ENCODE results near the gene GRB2.
"Not testable (repeated sequence)": the region's sequence is repeated elsewhere in the genome, so short reads cannot be mapped to it uniquely, and the experiment has no call there.

DNA sequence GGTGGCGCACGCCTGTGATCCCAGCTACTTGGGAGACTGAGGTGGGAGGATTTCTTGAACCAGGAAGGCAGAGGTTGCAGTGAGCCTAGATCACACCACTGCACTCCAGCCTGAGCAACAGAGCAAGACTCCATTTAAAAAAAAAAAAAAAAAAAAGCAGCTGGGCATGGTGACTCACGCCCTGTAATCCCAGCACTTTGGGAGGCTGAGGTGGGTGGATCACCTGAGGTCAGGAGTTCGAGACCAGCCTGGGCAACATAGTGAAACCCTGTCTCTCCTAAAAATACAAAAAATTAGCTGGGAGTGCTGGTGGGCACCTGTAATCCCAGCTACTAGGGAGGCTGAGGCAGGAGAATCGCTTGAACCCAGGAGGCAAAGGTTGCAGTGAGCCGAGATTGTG lies 40.4 kb upstream of the GRB2 start:
- TF ChIP-seq POLR2AphosphoS5, POLR2A (IDR thresholded peaks at IDR 0.05): not testable (repeated sequence)
- TF ChIP-seq, protein P1, sequence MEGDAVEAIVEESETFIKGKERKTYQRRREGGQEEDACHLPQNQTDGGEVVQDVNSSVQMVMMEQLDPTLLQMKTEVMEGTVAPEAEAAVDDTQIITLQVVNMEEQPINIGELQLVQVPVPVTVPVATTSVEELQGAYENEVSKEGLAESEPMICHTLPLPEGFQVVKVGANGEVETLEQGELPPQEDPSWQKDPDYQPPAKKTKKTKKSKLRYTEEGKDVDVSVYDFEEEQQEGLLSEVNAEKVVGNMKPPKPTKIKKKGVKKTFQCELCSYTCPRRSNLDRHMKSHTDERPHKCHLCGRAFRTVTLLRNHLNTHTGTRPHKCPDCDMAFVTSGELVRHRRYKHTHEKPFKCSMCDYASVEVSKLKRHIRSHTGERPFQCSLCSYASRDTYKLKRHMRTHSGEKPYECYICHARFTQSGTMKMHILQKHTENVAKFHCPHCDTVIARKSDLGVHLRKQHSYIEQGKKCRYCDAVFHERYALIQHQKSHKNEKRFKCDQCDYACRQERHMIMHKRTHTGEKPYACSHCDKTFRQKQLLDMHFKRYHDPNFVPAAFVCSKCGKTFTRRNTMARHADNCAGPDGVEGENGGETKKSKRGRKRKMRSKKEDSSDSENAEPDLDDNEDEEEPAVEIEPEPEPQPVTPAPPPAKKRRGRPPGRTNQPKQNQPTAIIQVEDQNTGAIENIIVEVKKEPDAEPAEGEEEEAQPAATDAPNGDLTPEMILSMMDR (IDR thresholded peaks at IDR 0.05 in 8 of 11, conservative IDR thresholded peaks at IDR 0.05 in 3 of 11), result not testable (repeated sequence)

Data from spleen (tissue), 7 donors.